HCT116 (cell line): ENCODE data around the gene RAB31.

ENCODE experiments used
- CEBPB ChIP-seq: IDR thresholded peaks from 2 replicates; pipeline ENCODE4 v1.6.1; 2012; ENCODE audit warnings: low read depth
- FOSL1 ChIP-seq: IDR thresholded peaks from 2 replicates; pipeline ENCODE4 v1.6.1; 2012; ENCODE audit warnings: low read depth
- MAX ChIP-seq: IDR thresholded peaks from 2 replicates; pipeline ENCODE4 v1.6.1; 2012
- POLR2A ChIP-seq: IDR thresholded peaks from 2 replicates; pipeline ENCODE4 v1.7.0; 2011; ENCODE audit warnings: borderline replicate concordance; ENCODE audit not compliant: insufficient read depth, insufficient read length; ENCODE audit errors: extremely low read depth
- POLR2AphosphoS5 ChIP-seq: IDR thresholded peaks from 2 replicates; pipeline ENCODE4 v1.6.1; 2011; ENCODE audit warnings: mild to moderate bottlenecking, low read depth, low read length, moderate library complexity
- REST ChIP-seq: IDR thresholded peaks from 2 replicates; pipeline ENCODE4 v1.6.1; 2012; ENCODE audit warnings: low read depth
- SRF ChIP-seq: IDR thresholded peaks from 2 replicates; pipeline ENCODE4 v1.6.1; 2012; ENCODE audit warnings: low read depth
- YY1 ChIP-seq: IDR thresholded peaks from 2 replicates; pipeline ENCODE4 v1.6.1; 2011; ENCODE audit warnings: low read length, low read depth, moderate library complexity, mild to moderate bottlenecking; ENCODE audit not compliant: insufficient replicate concordance; ENCODE audit errors: extremely low read depth
- TF ChIP-seq, protein P1 (sequence below), 3 experiments: fragments of 200-600 bp in 1 of 3; sonication (generic) in 1 of 3; IDR thresholded peaks in 2 of 3; conservative IDR thresholded peaks in 1 of 3; 2 replicates each; pipeline ENCODE4 v1.5.1; 2012 to 2017; ENCODE audit warnings: low read depth in 2 of 3, low read length in 2 of 3, antibody characterized with exemption in 1 of 3, borderline replicate concordance in 1 of 3, control low read depth in 1 of 3, mild to moderate bottlenecking in 1 of 3, mixed read lengths in 1 of 3, mixed run types in 1 of 3, moderate library complexity in 1 of 3; ENCODE audit not compliant: insufficient read depth in 1 of 3
- TF ChIP-seq, protein P2 (sequence below): IDR thresholded peaks from 2 replicates; pipeline ENCODE4 v1.6.1; 2011; ENCODE audit warnings: mild to moderate bottlenecking, low read length, moderate library complexity; ENCODE audit not compliant: insufficient replicate concordance; ENCODE audit errors: extremely low read depth

DNA sequence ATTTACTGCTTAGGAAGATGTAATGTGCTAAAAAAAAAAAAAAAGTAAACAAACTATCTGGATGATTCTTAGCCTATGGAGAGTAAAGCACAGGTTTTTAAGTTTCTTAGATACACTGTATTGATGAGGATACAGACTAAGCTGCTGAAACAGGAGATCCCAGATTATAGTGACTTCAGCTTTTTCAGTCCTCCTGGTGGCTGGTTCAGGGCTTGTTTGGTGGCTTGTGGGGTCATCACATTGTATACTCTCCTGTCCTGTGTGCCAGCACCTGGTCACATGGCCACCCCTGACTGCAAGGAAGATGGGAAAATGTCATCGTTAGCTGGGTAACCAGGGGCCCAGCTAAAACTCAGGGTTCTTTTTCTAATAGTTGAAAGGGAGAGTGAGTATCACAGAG is 31.4 kb downstream of the RAB31 start:
- no peak for TF ChIP-seq POLR2A
- TF ChIP-seq, protein P1, sequence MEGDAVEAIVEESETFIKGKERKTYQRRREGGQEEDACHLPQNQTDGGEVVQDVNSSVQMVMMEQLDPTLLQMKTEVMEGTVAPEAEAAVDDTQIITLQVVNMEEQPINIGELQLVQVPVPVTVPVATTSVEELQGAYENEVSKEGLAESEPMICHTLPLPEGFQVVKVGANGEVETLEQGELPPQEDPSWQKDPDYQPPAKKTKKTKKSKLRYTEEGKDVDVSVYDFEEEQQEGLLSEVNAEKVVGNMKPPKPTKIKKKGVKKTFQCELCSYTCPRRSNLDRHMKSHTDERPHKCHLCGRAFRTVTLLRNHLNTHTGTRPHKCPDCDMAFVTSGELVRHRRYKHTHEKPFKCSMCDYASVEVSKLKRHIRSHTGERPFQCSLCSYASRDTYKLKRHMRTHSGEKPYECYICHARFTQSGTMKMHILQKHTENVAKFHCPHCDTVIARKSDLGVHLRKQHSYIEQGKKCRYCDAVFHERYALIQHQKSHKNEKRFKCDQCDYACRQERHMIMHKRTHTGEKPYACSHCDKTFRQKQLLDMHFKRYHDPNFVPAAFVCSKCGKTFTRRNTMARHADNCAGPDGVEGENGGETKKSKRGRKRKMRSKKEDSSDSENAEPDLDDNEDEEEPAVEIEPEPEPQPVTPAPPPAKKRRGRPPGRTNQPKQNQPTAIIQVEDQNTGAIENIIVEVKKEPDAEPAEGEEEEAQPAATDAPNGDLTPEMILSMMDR (IDR thresholded peaks at IDR 0.05 in 2 of 3, conservative IDR thresholded peaks at IDR 0.05 in 1 of 3; ENCODE audit: borderline replicate concordance in 1 of 3, insufficient read depth in 1 of 3, low read depth in 2 of 3, low read length in 2 of 3), result 0 out of 6 replicates have a peak, but pooled peaks of 1 of the 3 experiments have one; percentile 24
- no peak for TF ChIP-seq REST
- TF ChIP-seq FOSL1, result no peak
- TF ChIP-seq YY1, result no peak
- TF ChIP-seq CEBPB, result no peak
- TF ChIP-seq POLR2AphosphoS5, result no peak
- no peak for TF ChIP-seq MAX
- TF ChIP-seq SRF, result no peak
- TF ChIP-seq, protein P2, sequence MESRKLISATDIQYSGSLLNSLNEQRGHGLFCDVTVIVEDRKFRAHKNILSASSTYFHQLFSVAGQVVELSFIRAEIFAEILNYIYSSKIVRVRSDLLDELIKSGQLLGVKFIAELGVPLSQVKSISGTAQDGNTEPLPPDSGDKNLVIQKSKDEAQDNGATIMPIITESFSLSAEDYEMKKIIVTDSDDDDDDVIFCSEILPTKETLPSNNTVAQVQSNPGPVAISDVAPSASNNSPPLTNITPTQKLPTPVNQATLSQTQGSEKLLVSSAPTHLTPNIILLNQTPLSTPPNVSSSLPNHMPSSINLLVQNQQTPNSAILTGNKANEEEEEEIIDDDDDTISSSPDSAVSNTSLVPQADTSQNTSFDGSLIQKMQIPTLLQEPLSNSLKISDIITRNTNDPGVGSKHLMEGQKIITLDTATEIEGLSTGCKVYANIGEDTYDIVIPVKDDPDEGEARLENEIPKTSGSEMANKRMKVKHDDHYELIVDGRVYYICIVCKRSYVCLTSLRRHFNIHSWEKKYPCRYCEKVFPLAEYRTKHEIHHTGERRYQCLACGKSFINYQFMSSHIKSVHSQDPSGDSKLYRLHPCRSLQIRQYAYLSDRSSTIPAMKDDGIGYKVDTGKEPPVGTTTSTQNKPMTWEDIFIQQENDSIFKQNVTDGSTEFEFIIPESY, result no peak
